ENCODE results near the gene MARVELD1.

Gene MARVELD1

DNA sequence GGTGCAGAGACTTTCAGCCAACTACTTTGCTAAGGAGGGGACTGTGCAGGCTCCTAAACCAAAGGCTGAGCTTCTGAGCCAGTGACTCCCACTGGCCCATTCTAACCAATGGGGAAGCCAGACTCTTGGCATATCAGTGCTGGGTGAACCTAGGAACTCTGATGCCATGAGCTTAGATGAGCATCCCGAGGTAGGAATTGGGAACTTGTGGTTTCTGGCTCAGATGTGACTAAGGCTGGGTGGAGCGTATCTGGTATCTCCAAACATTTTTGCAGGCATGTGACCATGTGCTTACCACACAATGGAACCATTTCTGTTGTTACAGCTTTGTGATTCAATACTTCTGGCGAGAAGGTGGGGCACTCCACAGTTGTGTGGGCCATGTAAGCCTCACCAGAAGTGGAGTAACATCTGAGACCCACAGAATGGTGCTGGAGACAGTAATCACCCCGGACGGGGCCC is 23.9 kb upstream of the MARVELD1 start:
- in situ Hi-C loops (cut with MboI; ENCODE audit: low sequenced_read_pairs): no loop called here

DNA sequence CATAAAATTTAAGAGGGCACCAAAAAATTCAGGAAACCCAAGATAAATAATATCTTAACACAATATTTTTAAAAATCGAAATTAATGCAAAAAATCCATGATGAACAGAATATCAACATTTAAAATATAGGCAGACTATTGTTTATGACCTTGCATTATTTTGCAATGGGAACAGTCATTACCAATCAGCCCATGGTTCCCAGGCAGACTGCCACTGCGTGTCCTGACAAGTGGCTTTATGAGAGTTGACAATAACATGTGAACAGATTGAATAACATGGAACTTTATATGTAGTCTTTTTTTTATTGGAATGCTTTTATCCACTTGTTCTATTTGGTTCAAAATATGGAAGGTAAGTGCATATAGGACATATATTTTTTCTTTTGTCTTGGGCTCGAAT is 23.4 kb upstream of the MARVELD1 start:
- in situ Hi-C loops (cut with MboI; ENCODE audit: low sequenced_read_pairs): no loop called here

GRCh38 chr10:97698072-97698655 is 15.4 kb upstream of the MARVELD1 start:
- in situ Hi-C loops (cut with MboI; ENCODE audit: low sequenced_read_pairs): loop anchor here (5.0 kb wide), 1 partner anchor 1296 kb away; no protein-coding TSS in a partner anchor

DNA sequence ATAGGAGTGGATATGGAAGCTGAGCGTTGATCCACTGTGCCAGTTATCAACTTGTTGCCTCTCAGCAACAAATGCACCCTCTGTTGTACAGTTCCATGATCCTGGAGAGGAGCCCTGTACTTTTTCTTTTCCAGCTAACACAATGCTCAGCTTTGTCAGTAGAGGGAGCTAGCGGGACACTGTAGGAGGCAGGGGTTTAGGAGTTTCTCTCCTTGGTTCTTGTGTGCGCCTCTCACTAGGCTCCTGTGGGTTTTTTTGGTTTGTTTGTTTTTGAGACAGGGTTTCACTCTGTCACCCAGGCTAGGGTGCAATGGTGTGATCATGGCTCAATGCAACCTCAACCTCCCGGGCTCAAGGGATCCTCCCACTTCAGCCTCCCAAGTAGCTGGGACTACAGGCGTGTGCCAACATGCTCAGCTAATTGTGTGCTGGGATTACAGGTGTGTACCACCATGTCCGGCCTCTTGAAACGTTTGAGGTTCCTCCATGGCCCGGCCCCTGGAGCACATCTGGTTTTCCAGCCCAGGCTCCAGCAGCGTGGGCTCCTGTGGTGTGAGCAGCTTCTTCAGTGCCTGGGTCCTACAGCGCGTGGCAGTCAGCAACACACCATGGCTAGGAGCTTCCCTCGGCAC is 12.0 kb upstream of the MARVELD1 start:
- in situ Hi-C loops (cut with MboI; ENCODE audit: low sequenced_read_pairs): no loop called here

DNA sequence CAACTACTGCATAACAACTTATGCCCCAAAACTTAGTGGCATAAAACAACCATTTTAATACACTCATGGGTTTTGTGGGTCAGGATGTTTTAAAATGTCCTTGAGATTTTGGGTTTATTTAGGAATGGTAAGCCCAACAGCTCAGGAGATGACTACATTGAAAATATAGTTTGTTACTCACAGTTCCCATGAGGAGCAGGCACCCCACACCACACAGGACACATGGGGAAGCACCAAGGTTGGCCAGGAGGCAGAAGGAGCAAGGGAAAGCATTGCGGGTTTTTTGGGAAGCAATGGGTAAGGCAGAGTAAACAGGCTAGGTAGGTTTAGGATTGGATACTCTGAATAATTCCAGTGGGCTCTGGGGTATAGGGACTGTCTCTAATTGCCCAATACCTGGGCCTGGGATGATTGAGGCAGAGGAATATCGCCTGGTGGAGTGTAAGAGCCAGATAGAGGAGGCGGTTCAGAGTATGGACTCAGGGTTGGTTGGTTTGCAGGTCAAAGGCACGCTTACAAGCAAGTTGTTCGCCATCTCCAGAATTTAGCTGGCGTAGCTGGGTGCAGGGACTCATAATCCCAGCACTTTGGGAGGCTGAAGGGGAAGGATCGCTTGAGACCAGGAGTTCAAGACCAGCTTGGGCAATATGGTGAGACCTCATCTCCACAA is 10.0 kb upstream of the MARVELD1 start:
- in situ Hi-C loops (cut with MboI; ENCODE audit: low sequenced_read_pairs): no loop called here

DNA sequence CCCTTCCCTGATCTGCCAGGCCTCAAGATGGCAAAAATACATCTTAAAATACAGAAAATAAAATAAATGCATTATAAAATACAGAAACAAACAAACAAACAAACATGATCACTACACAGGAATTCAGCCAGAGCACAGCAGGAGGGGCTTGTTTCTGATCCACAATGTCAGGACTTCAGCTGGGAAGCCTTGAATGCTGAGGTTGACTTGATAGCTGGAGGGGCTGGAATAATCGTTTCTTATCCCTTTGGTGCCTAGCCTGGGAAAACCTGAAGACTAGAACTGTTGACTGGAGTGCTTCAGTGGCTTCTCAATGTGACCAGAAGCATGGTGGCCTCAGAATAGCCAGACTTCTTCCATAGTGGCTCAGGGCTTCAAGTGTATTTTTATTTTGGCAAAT is 9.2 kb upstream of the MARVELD1 start:
- in situ Hi-C loops (cut with MboI; ENCODE audit: low sequenced_read_pairs): no loop called here

GRCh38 chr10:97705006-97705670 is 8.4 kb upstream of the MARVELD1 start:
- in situ Hi-C loops (cut with MboI; ENCODE audit: low sequenced_read_pairs): no loop called here

- in situ Hi-C loops (cut with MboI; ENCODE audit: low sequenced_read_pairs): no loop called here
Observed at GRCh38 chr10:97707134-97707861, 6.2 kb upstream of the MARVELD1 start.

- in situ Hi-C loops (cut with MboI; ENCODE audit: low sequenced_read_pairs): no loop called here
Observed at GRCh38 chr10:97708167-97708566, 5.4 kb upstream of the MARVELD1 start.

GRCh38 chr10:97708976-97709946 is 4.3 kb upstream of the MARVELD1 start:
- in situ Hi-C loops (cut with MboI; ENCODE audit: low sequenced_read_pairs): no loop called here

GRCh38 chr10:97711640-97712572 is 1.6 kb upstream of the MARVELD1 start:
- in situ Hi-C loops (cut with MboI; ENCODE audit: low sequenced_read_pairs): no loop called here

DNA sequence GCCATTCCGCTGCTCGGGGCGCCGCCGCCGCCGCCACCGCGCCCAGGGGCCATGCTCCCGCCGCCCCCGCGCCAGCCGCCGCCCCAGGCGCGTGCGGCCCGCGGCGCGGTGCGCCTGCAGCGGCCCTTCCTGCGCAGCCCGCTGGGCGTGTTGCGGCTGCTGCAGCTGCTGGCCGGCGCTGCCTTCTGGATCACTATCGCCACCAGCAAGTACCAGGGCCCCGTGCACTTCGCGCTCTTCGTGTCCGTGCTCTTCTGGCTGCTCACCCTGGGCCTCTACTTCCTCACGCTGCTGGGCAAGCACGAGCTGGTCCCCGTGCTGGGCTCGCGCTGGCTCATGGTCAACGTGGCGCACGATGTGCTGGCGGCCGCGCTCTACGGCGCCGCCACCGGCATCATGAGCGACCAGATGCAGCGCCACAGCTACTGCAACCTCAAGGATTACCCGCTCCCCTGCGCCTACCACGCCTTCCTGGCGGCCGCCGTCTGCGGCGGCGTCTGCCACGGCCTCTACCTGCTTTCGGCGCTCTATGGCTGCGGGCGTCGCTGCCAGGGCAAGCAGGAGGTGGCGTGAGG is 383 bp downstream of the MARVELD1 start:
- in situ Hi-C loops (cut with MboI; ENCODE audit: low sequenced_read_pairs): no loop called here

DNA sequence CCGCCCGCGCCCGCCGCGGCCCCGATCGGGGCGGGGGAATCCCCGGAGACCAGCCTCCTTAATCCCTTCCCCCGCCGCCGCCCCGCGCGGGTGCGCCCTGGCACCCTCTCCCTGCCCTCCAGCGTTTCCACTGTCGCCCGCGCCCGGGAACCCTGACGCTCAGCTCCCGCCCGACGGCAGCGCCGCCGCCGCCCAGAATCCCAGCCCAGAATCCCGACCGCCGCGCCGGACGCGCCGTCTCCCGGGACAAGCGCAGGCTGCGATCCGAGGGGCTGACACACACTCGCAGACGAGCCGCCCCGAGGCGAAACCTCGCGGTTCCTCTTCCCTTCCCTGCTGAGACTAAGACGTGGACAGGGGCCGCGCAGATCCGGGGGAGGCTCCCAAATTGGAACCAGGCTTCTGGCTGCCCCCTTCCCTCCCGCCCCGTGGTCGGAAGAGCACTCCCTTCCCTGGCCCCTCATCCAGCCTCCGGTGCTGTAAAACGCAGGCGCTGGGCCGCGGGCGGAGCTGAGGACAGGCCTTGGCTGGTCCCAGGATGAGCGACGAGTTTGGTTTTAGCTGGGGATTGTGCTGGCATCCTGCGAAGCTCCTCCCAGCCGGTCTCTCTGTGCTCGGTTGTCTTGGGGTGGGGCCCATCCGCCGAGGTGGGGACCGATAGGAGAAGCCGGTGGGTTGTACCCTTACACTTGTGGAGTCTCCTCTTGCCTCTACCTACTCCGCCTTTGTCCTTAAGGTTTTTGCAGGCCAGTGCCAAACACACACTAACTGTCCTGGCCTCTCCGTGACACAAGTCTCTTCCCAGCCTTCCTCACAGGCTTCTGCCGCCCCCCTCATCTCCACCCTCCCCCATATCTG is 1.1 kb downstream of the MARVELD1 start:
- in situ Hi-C loops (cut with MboI; ENCODE audit: low sequenced_read_pairs): no loop called here

- in situ Hi-C loops (cut with MboI; ENCODE audit: low sequenced_read_pairs): no loop called here
Observed at GRCh38 chr10:97715259-97715874, 1.8 kb downstream of the MARVELD1 start.

DNA sequence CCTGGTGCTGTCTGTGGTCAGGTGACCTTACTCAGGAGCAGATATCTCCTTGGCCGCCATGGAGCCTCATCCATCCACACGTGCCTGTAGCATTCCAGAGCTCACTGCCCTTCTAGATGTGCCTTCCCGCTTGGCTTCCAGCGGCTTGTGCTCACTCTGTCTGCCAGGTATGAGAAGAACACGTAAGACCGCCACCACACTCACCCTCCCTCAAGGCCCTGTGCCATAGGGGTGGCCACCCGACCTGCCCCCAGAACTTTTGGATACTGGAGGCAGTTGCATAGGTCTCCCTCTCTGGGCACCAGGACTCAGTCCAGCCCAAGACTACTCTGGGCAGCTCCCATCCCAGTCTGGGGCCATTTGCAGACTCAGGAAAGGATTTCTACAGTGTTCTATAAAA is 4.1 kb downstream of the MARVELD1 start:
- in situ Hi-C loops (cut with MboI; ENCODE audit: low sequenced_read_pairs): no loop called here

GRCh38 chr10:97718178-97718577 is 4.6 kb downstream of the MARVELD1 start:
- in situ Hi-C loops (cut with MboI; ENCODE audit: low sequenced_read_pairs): no loop called here

- in situ Hi-C loops (cut with MboI; ENCODE audit: low sequenced_read_pairs): no loop called here
Observed at GRCh38 chr10:97718659-97719142, 5.2 kb downstream of the MARVELD1 start.

All from HL-60/S4 treated with retinoic acid at 250 ng/mL for 4 days and 3 days (cell line).